ENCODE data around the gene PALD1. TPM values are rescaled to one million over a fixed set of nuclear protein-coding genes. Genes with fewer than 3 reads are reported as not detected.

Gene PALD1
- total and polyA plus RNA-seq, 2 experiments from 2014 or later = 11.9 to 58.2 TPM

GRCh38 chr10:70538195-70538520, 59.6 kb downstream of the PALD1 start:
- H3K36me3 Mint-ChIP-seq (ENCODE audit: low read depth) = peaks cover 8% of the 10 kb centered on the region; the same call in 2 of the 3 replicates
- TF ChIP-seq CREB1 (CRISPR knock-in tag; IDR thresholded peaks at IDR 0.05; ENCODE audit: low read depth) (no peak), ZNF462 (CRISPR knock-in tag; IDR thresholded peaks at IDR 0.05) (no peak), POLR2AphosphoS5 (IDR thresholded peaks at IDR 0.05; ENCODE audit: low read depth) (no peak), NANOG (IDR thresholded peaks at IDR 0.05; ENCODE audit: borderline replicate concordance) (no peak), ZNF331 (CRISPR knock-in tag; IDR thresholded peaks at IDR 0.05; ENCODE audit: low read depth) (no peak), EZH2 (IDR thresholded peaks at IDR 0.05; ENCODE audit: low read depth, unreplicated experiment) (no peak), EZH2phosphoT487 (IDR thresholded peaks at IDR 0.05; ENCODE audit: unreplicated experiment) (no peak), REST (IDR thresholded peaks at IDR 0.05; ENCODE audit: unreplicated experiment) (no peak), ZNF114 (CRISPR knock-in tag; IDR thresholded peaks at IDR 0.05) (no peak), STAT1 (IDR thresholded peaks at IDR 0.05; ENCODE audit: unreplicated experiment) (no peak), JUNB (IDR thresholded peaks at IDR 0.05; ENCODE audit: unreplicated experiment) (no peak)
- TF ChIP-seq, protein P1, sequence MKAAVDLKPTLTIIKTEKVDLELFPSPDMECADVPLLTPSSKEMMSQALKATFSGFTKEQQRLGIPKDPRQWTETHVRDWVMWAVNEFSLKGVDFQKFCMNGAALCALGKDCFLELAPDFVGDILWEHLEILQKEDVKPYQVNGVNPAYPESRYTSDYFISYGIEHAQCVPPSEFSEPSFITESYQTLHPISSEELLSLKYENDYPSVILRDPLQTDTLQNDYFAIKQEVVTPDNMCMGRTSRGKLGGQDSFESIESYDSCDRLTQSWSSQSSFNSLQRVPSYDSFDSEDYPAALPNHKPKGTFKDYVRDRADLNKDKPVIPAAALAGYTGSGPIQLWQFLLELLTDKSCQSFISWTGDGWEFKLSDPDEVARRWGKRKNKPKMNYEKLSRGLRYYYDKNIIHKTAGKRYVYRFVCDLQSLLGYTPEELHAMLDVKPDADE (IDR thresholded peaks at IDR 0.05) = no peak
- TF ChIP-seq, protein P2, sequence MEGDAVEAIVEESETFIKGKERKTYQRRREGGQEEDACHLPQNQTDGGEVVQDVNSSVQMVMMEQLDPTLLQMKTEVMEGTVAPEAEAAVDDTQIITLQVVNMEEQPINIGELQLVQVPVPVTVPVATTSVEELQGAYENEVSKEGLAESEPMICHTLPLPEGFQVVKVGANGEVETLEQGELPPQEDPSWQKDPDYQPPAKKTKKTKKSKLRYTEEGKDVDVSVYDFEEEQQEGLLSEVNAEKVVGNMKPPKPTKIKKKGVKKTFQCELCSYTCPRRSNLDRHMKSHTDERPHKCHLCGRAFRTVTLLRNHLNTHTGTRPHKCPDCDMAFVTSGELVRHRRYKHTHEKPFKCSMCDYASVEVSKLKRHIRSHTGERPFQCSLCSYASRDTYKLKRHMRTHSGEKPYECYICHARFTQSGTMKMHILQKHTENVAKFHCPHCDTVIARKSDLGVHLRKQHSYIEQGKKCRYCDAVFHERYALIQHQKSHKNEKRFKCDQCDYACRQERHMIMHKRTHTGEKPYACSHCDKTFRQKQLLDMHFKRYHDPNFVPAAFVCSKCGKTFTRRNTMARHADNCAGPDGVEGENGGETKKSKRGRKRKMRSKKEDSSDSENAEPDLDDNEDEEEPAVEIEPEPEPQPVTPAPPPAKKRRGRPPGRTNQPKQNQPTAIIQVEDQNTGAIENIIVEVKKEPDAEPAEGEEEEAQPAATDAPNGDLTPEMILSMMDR (conservative IDR thresholded peaks at IDR 0.05; ENCODE audit: low read depth in 2 of 2) = no peak
- no peak for ATAC-seq

More at GRCh38 chr10:70538195-70538520, 59.6 kb downstream of the PALD1 start:
- Histone ChIP-seq H3K36me3 (ENCODE audit: insufficient read depth) (peaks cover 4% of the 10 kb centered on the region; the same call in 1 of the 2 replicates), H3K4me1 (ENCODE audit: insufficient read depth) (peaks cover 11% of the 10 kb centered on the region), H3K27me3 (ENCODE audit: insufficient read depth) (no peaks in the 10 kb centered on the region), H3K9me2 (ENCODE audit: insufficient read depth) (no peaks in the 10 kb centered on the region), H3K79me2 (replicated peaks; ENCODE audit: insufficient read depth) (no peaks in the 10 kb centered on the region), H3K27ac (ENCODE audit: low read depth) (no peak overlapping the region), H2AFZ (no peak overlapping the region), H3K4me3 (no peak overlapping the region), H3K4me2 (no peak overlapping the region), H4K20me1 (replicated peaks; ENCODE audit: insufficient read depth) (no peaks in the 10 kb centered on the region), H3F3A (replicated peaks; ENCODE audit: low read depth) (no peaks in the 10 kb centered on the region)
- H3K4me3 Mint-ChIP-seq = no peak overlapping the region
- no peak for DNase-seq (ENCODE audit: low spot score)
- H3K4me1 Mint-ChIP-seq = peaks cover 15% of the 10 kb centered on the region
- no peak overlapping the region for H3K27ac Mint-ChIP-seq
- H3K27me3 Mint-ChIP-seq (ENCODE audit: insufficient read depth, low read depth, poor library complexity) = peaks cover 9% of the 10 kb centered on the region
- H3K9me3 Mint-ChIP-seq = no peaks in the 10 kb centered on the region
